ENCODE measurements around the gene LRFN4.

The LRFN4 gene

GRCh38 chr11:66846671-66847091, 10.2 kb upstream of the LRFN4 start:
- Histone ChIP-seq H3K27ac (ENCODE audit: low read depth, low read length) (no peak overlapping the region), H3K9me3 (ENCODE audit: control insufficient read depth, insufficient read depth, low read depth, low read length) (no peaks in the 10 kb centered on the region), H3K27me3 (ENCODE audit: control insufficient read depth, insufficient read depth, low read length) (no peaks in the 10 kb centered on the region), H3K4me1 (ENCODE audit: control insufficient read depth, insufficient read depth, low read length) (no peaks in the 10 kb centered on the region), H3K9ac (ENCODE audit: low read length) (no peak overlapping the region), H3K36me3 (ENCODE audit: control insufficient read depth, insufficient read depth, low read length) (peaks cover 52% of the 10 kb centered on the region), H3K4me3 (ENCODE audit: low read depth, low read length) (no peak overlapping the region)

GRCh38 chr11:66847461-66848232, 9.2 kb upstream of the LRFN4 start:
- Histone ChIP-seq H3K27ac (ENCODE audit: low read depth, low read length) (no peak overlapping the region), H3K9me3 (ENCODE audit: control insufficient read depth, insufficient read depth, low read depth, low read length) (no peaks in the 10 kb centered on the region), H3K36me3 (ENCODE audit: control insufficient read depth, insufficient read depth, low read length) (peaks cover 52% of the 10 kb centered on the region), H3K27me3 (ENCODE audit: control insufficient read depth, insufficient read depth, low read length) (no peaks in the 10 kb centered on the region), H3K4me3 (ENCODE audit: low read depth, low read length) (no peak overlapping the region), H3K4me1 (ENCODE audit: control insufficient read depth, insufficient read depth, low read length) (no peaks in the 10 kb centered on the region), H3K9ac (ENCODE audit: low read length) (no peak overlapping the region)

- Histone ChIP-seq H3K4me1 (ENCODE audit: control insufficient read depth, insufficient read depth, low read length) (no peaks in the 10 kb centered on the region), H3K4me3 (ENCODE audit: low read depth, low read length) (no peak overlapping the region), H3K9ac (ENCODE audit: low read length) (no peak overlapping the region), H3K27me3 (ENCODE audit: control insufficient read depth, insufficient read depth, low read length) (no peaks in the 10 kb centered on the region), H3K27ac (ENCODE audit: low read depth, low read length) (no peak overlapping the region), H3K9me3 (ENCODE audit: control insufficient read depth, insufficient read depth, low read depth, low read length) (no peaks in the 10 kb centered on the region), H3K36me3 (ENCODE audit: control insufficient read depth, insufficient read depth, low read length) (peaks cover 52% of the 10 kb centered on the region)
Observed at GRCh38 chr11:66848671-66849500, 8.0 kb upstream of the LRFN4 start.

GRCh38 chr11:66849501-66850234, 7.2 kb upstream of the LRFN4 start:
- Histone ChIP-seq H3K4me1 (ENCODE audit: control insufficient read depth, insufficient read depth, low read length) (no peaks in the 10 kb centered on the region), H3K36me3 (ENCODE audit: control insufficient read depth, insufficient read depth, low read length) (peaks cover 52% of the 10 kb centered on the region)

GRCh38 chr11:66850235-66850587, 6.7 kb upstream of the LRFN4 start:
- Histone ChIP-seq H3K4me3 (ENCODE audit: low read depth, low read length) (no peak overlapping the region), H3K27ac (ENCODE audit: low read depth, low read length) (no peak overlapping the region), H3K9ac (ENCODE audit: low read length) (no peak overlapping the region), H3K9me3 (ENCODE audit: control insufficient read depth, insufficient read depth, low read depth, low read length) (no peaks in the 10 kb centered on the region), H3K4me1 (ENCODE audit: control insufficient read depth, insufficient read depth, low read length) (no peaks in the 10 kb centered on the region), H3K36me3 (ENCODE audit: control insufficient read depth, insufficient read depth, low read length) (peaks cover 49% of the 10 kb centered on the region), H3K27me3 (ENCODE audit: control insufficient read depth, insufficient read depth, low read length) (no peaks in the 10 kb centered on the region)

More at GRCh38 chr11:66849501-66850234, 7.2 kb upstream of the LRFN4 start:
- Histone ChIP-seq H3K27ac (ENCODE audit: low read depth, low read length) (no peak overlapping the region), H3K4me3 (ENCODE audit: low read depth, low read length) (no peak overlapping the region), H3K27me3 (ENCODE audit: control insufficient read depth, insufficient read depth, low read length) (no peaks in the 10 kb centered on the region), H3K9me3 (ENCODE audit: control insufficient read depth, insufficient read depth, low read depth, low read length) (no peaks in the 10 kb centered on the region), H3K9ac (ENCODE audit: low read length) (no peak overlapping the region)

- Histone ChIP-seq H3K27me3 (ENCODE audit: control insufficient read depth, insufficient read depth, low read length) (no peaks in the 10 kb centered on the region), H3K4me1 (ENCODE audit: control insufficient read depth, insufficient read depth, low read length) (peaks cover 3% of the 10 kb centered on the region), H3K4me3 (ENCODE audit: low read depth, low read length) (no peak overlapping the region), H3K36me3 (ENCODE audit: control insufficient read depth, insufficient read depth, low read length) (peaks cover 44% of the 10 kb centered on the region), H3K9ac (ENCODE audit: low read length) (no peak overlapping the region), H3K9me3 (ENCODE audit: control insufficient read depth, insufficient read depth, low read depth, low read length) (no peaks in the 10 kb centered on the region), H3K27ac (ENCODE audit: low read depth, low read length) (no peak overlapping the region)
Observed at GRCh38 chr11:66850588-66851238, 6.2 kb upstream of the LRFN4 start.

GRCh38 chr11:66851239-66851596, 5.6 kb upstream of the LRFN4 start:
- Histone ChIP-seq H3K4me1 (ENCODE audit: control insufficient read depth, insufficient read depth, low read length) (peaks cover 5% of the 10 kb centered on the region), H3K4me3 (ENCODE audit: low read depth, low read length) (no peak overlapping the region), H3K27me3 (ENCODE audit: control insufficient read depth, insufficient read depth, low read length) (no peaks in the 10 kb centered on the region), H3K9ac (ENCODE audit: low read length) (no peak overlapping the region), H3K27ac (ENCODE audit: low read depth, low read length) (no peak overlapping the region), H3K9me3 (ENCODE audit: control insufficient read depth, insufficient read depth, low read depth, low read length) (no peaks in the 10 kb centered on the region), H3K36me3 (ENCODE audit: control insufficient read depth, insufficient read depth, low read length) (peaks cover 39% of the 10 kb centered on the region)

- H3K27me3 ChIP-seq (ENCODE audit: control insufficient read depth, insufficient read depth, low read length) = no peaks in the 10 kb centered on the region
- peaks cover 33% of the 10 kb centered on the region for H3K36me3 ChIP-seq (ENCODE audit: control insufficient read depth, insufficient read depth, low read length)
- no peak overlapping the region for H3K4me3 ChIP-seq (ENCODE audit: low read depth, low read length)
- H3K27ac ChIP-seq (ENCODE audit: low read depth, low read length) = no peak overlapping the region
- no peaks in the 10 kb centered on the region for H3K9me3 ChIP-seq (ENCODE audit: control insufficient read depth, insufficient read depth, low read depth, low read length)
- H3K4me1 ChIP-seq (ENCODE audit: control insufficient read depth, insufficient read depth, low read length) = peaks cover 5% of the 10 kb centered on the region
- H3K9ac ChIP-seq (ENCODE audit: low read length) = no peak overlapping the region
Observed at GRCh38 chr11:66851698-66852465, 5.0 kb upstream of the LRFN4 start.

- H3K27ac ChIP-seq (ENCODE audit: low read depth, low read length) = no peak overlapping the region
- H3K4me1 ChIP-seq (ENCODE audit: control insufficient read depth, insufficient read depth, low read length) = peaks cover 9% of the 10 kb centered on the region
- no peaks in the 10 kb centered on the region for H3K9me3 ChIP-seq (ENCODE audit: control insufficient read depth, insufficient read depth, low read depth, low read length)
- H3K27me3 ChIP-seq (ENCODE audit: control insufficient read depth, insufficient read depth, low read length) = no peaks in the 10 kb centered on the region
- H3K36me3 ChIP-seq (ENCODE audit: control insufficient read depth, insufficient read depth, low read length) = peaks cover 28% of the 10 kb centered on the region
- no peak overlapping the region for H3K4me3 ChIP-seq (ENCODE audit: low read depth, low read length)
- H3K9ac ChIP-seq (ENCODE audit: low read length) = no peak overlapping the region
Observed at GRCh38 chr11:66852466-66853241, 4.2 kb upstream of the LRFN4 start.
